ENCODE data around the gene SHISA5. TPM values are rescaled to one million over a fixed set of nuclear protein-coding genes. Genes with fewer than 3 reads are reported as not detected.

SHISA5 gene
- total and polyA plus RNA-seq, 10 of the 15 experiments (the other 5 are each of a cell fraction or from before 2014, with no cell fraction given), result 17.1 to 148 (median 67.3) TPM

GRCh38 chr3:48465531-48466378 is 38.2 kb downstream of the SHISA5 start (continued):
- no peak for TF ChIP-seq ZNF592 (IDR thresholded peaks at IDR 0.05)
- TF ChIP-seq BRCA1 (IDR thresholded peaks at IDR 0.05; ENCODE audit: low read depth, low read length), result no peak
- no peak for TF ChIP-seq SREBF2 (IDR thresholded peaks at IDR 0.05; ENCODE audit: low read length)
- peak; percentile 68; the same call in 1 of the 2 replicates for TF ChIP-seq CHD2 (IDR thresholded peaks at IDR 0.05; ENCODE audit: borderline replicate concordance, low read depth, low read length)
- TF ChIP-seq ZNF274 (IDR thresholded peaks at IDR 0.05; ENCODE audit: insufficient read depth, insufficient read length), result no peak
- TF ChIP-seq EGR1 (IDR thresholded peaks at IDR 0.05; ENCODE audit: borderline replicate concordance in 1 of 2, low read depth in 2 of 2, low read length in 2 of 2), result peak in 1 of 2 experiments; percentile 79; a peak in 2 of 3 replicates
- TF ChIP-seq RB1 (IDR thresholded peaks at IDR 0.05; ENCODE audit: borderline replicate concordance), result peak; percentile 89
- TF ChIP-seq RCOR1 (conservative IDR thresholded peaks at IDR 0.05; ENCODE audit: low read depth, low read length), result no peak
- TF ChIP-seq RAD51 (IDR thresholded peaks at IDR 0.05), result peak; percentile 84
- TF ChIP-seq WRNIP1 (IDR thresholded peaks at IDR 0.05; ENCODE audit: borderline replicate concordance, low read depth, low read length), result no peak
- no peak for TF ChIP-seq CBX5 (IDR thresholded peaks at IDR 0.05; ENCODE audit: low read depth)
- TF ChIP-seq ZNF24 (IDR thresholded peaks at IDR 0.05), result 0 out of 2 replicates have a peak, but pooled peaks have one; percentile 9
- TF ChIP-seq NR2C1 (IDR thresholded peaks at IDR 0.05), result no peak
- 0 out of 2 replicates have a peak, but pooled peaks have one; percentile 24 for TF ChIP-seq STAT1 (conservative IDR thresholded peaks at IDR 0.05)
- no peak for TF ChIP-seq SKIL (IDR thresholded peaks at IDR 0.05; ENCODE audit: low read depth, poor library complexity, severe bottlenecking)
- peak; percentile 34; the same call in 1 of the 2 replicates for TF ChIP-seq E2F4 (IDR thresholded peaks at IDR 0.05; ENCODE audit: low read depth, low read length)
- no peak for TF ChIP-seq TBL1XR1 (IDR thresholded peaks at IDR 0.05; ENCODE audit: low read depth, low read length)
- peak; percentile 95 for TF ChIP-seq MEF2B (IDR thresholded peaks at IDR 0.05; ENCODE audit: partially characterized antibody, poor library complexity, severe bottlenecking)
- TF ChIP-seq KDM1A (IDR thresholded peaks at IDR 0.05; ENCODE audit: borderline replicate concordance), result no peak
- peak; percentile 40 for TF ChIP-seq HDAC6 (IDR thresholded peaks at IDR 0.05; ENCODE audit: unreplicated experiment)
- TF ChIP-seq RBBP5 (conservative IDR thresholded peaks at IDR 0.05), result no peak
- peak; percentile 83 for TF ChIP-seq IKZF1 (conservative IDR thresholded peaks at IDR 0.05)
